Choroid plexus epithelial cell (primary cell): ENCODE data around the gene SOHLH1.

ENCODE experiments used
- DNase-seq: peaks from one replicate; pipeline ENCODE4 v3.0.0-alpha.2; 2010; ENCODE audit warnings: low read depth
- H3K4me3 ChIP-seq: 2 replicates; pipeline ENCODE4 v1.5.1; 2011; ENCODE audit warnings: low read depth, mild to moderate bottlenecking, control low read depth, low read length, moderate library complexity
- CTCF ChIP-seq: conservative IDR thresholded peaks from 2 replicates; pipeline ENCODE4 v1.5.1; 2011; ENCODE audit warnings: low read depth, mild to moderate bottlenecking, control low read depth, inconsistent platforms, low read length, moderate library complexity

Gene SOHLH1

GRCh38 chr9:135692410-135692809 is 6.9 kb downstream of the SOHLH1 start:
- DNase-seq = peak; percentile 10
- no peak for TF ChIP-seq CTCF
- no peak overlapping the region for H3K4me3 ChIP-seq

GRCh38 chr9:135690836-135691570 is 8.3 kb downstream of the SOHLH1 start:
- TF ChIP-seq CTCF = no peak

GRCh38 chr9:135689011-135689410 is 10.3 kb downstream of the SOHLH1 start:
- no peak for DNase-seq
- no peak for TF ChIP-seq CTCF
- H3K4me3 ChIP-seq = no peak overlapping the region

More at GRCh38 chr9:135690836-135691570, 8.3 kb downstream of the SOHLH1 start:
- H3K4me3 ChIP-seq = no peak overlapping the region
- DNase-seq = no peak

GRCh38 chr9:135687216-135687615 is 12.1 kb downstream of the SOHLH1 start:
- H3K4me3 ChIP-seq = no peak overlapping the region
- DNase-seq = no peak
- no peak for TF ChIP-seq CTCF

- no peak for DNase-seq
- TF ChIP-seq CTCF = no peak
- no peak overlapping the region for H3K4me3 ChIP-seq
Measured at GRCh38 chr9:135684691-135685090, 14.6 kb downstream of the SOHLH1 start.

GRCh38 chr9:135683401-135684034 is 15.8 kb downstream of the SOHLH1 start:
- no peak for DNase-seq
- no peak for TF ChIP-seq CTCF
- H3K4me3 ChIP-seq = no peak overlapping the region

GRCh38 chr9:135681161-135681560 is 18.1 kb downstream of the SOHLH1 start:
- DNase-seq = no peak
- no peak overlapping the region for H3K4me3 ChIP-seq
- no peak for TF ChIP-seq CTCF
